Breast epithelium (tissue), 3 donors: Measurements from ENCODE around the gene CACNA2D3.

Source experiments
- CTCF ChIP-seq, 3 donors: fragments of 450-650 bp; IDR thresholded peaks; one replicate each; pipeline ENCODE4 v1.5.1; 2016 to 2017; ENCODE audit warnings: antibody characterized with exemption in 3 of 3, mild to moderate bottlenecking in 3 of 3, moderate library complexity in 3 of 3
- POLR2A ChIP-seq: fragments of 450-650 bp; IDR thresholded peaks from one replicate; pipeline ENCODE4 v1.6.1; 2016; ENCODE audit warnings: antibody characterized with exemption, mild to moderate bottlenecking, moderate library complexity
- POLR2AphosphoS5 ChIP-seq, 3 donors: sonication (generic); formaldehyde crosslinking; IDR thresholded peaks; one replicate each; pipeline ENCODE4 v1.6.1; 2017; ENCODE audit warnings: antibody characterized with exemption in 3 of 3

- no peak for TF ChIP-seq CTCF (IDR thresholded peaks at IDR 0.05)
- TF ChIP-seq POLR2AphosphoS5 (IDR thresholded peaks at IDR 0.05): no peak
- TF ChIP-seq POLR2A: no peak
Observed at GRCh38 chr3:54514006-54514405, 391.7 kb downstream of the CACNA2D3 start.
